COLO668 (cell line): ENCODE results near the gene SLC6A19.

Source experiments
- DNase-seq: peaks from one replicate; lab custom pipeline; 2025; ENCODE audit not compliant: unreplicated experiment; lab: John Stamatoyannopoulos, UW

The SLC6A19 gene

GRCh38 chr5:1201327-1202025 lies at the start of gene SLC6A19:
TSS of gene SLC6A19 (plus strand) at chr5:1201595. CDS start at chr5:1201651, 56 bp downstream.
- peak; percentile 54 for DNase-seq

GRCh38 chr5:1152156-1152555 lies 49.2 kb upstream of the SLC6A19 start:
- peak; percentile 39 for DNase-seq

GRCh38 chr5:1152771-1153282 lies 48.6 kb upstream of the SLC6A19 start:
- no peak for DNase-seq

GRCh38 chr5:1153428-1153827 lies 48.0 kb upstream of the SLC6A19 start:
- no peak for DNase-seq

GRCh38 chr5:1155191-1156032 lies 46.0 kb upstream of the SLC6A19 start:
- no peak for DNase-seq

- no peak for DNase-seq
Observed at GRCh38 chr5:1156033-1156753, 45.2 kb upstream of the SLC6A19 start.

GRCh38 chr5:1156754-1157460 lies 44.5 kb upstream of the SLC6A19 start:
- peak; percentile 50 for DNase-seq

GRCh38 chr5:1157461-1157986 lies 43.9 kb upstream of the SLC6A19 start:
- peak; percentile 52 for DNase-seq

- no peak for DNase-seq
Observed at GRCh38 chr5:1158647-1159340, 42.6 kb upstream of the SLC6A19 start.

GRCh38 chr5:1159341-1159675 lies 42.1 kb upstream of the SLC6A19 start:
- DNase-seq: no peak

GRCh38 chr5:1159774-1160406 lies 41.5 kb upstream of the SLC6A19 start:
- DNase-seq: no peak

GRCh38 chr5:1161108-1161832 lies 40.1 kb upstream of the SLC6A19 start:
- DNase-seq: peak; percentile 58

- no peak for DNase-seq
Observed at GRCh38 chr5:1161833-1162229, 39.6 kb upstream of the SLC6A19 start.

GRCh38 chr5:1162276-1162675 lies 39.1 kb upstream of the SLC6A19 start:
- no peak for DNase-seq

GRCh38 chr5:1162751-1163150 lies 38.6 kb upstream of the SLC6A19 start:
- no peak for DNase-seq

- no peak for DNase-seq
Observed at GRCh38 chr5:1163366-1163765, 38.0 kb upstream of the SLC6A19 start.

GRCh38 chr5:1163879-1164278 lies 37.5 kb upstream of the SLC6A19 start:
- DNase-seq: no peak

- DNase-seq: no peak
Observed at GRCh38 chr5:1164696-1165630, 36.4 kb upstream of the SLC6A19 start.
